Lower lobe of right lung (tissue), 2 donors: ENCODE data around the gene BBOX1. TPM values are rescaled to one million over a fixed set of nuclear protein-coding genes. Genes with fewer than 3 reads are reported as not detected.

ENCODE experiments used
- ATAC-seq, 2 donors: fragments of 200-7000 bp; cut with Tn5 transposase; one replicate each; pipeline ENCODE4 v1.9.1; 2020 to 2022; ENCODE audit warnings: mild to moderate bottlenecking in 2 of 2, moderate library complexity in 2 of 2
- DNase-seq: peaks from one replicate; pipeline ENCODE4 v3.0.0-alpha.2; 2020
- H3K27ac ChIP-seq: fragments of 200-600 bp; one replicate; pipeline ENCODE4 v1.8.0; 2022
- H3K27me3 ChIP-seq: fragments of 200-600 bp; one replicate; pipeline ENCODE4 v1.8.0; 2022; ENCODE audit warnings: low read depth
- H3K36me3 ChIP-seq: fragments of 200-600 bp; one replicate; pipeline ENCODE4 v1.8.0; 2022; ENCODE audit warnings: mild to moderate bottlenecking
- H3K4me1 ChIP-seq: fragments of 200-600 bp; one replicate; pipeline ENCODE4 v1.8.0; 2022
- H3K4me3 ChIP-seq: fragments of 200-600 bp; one replicate; pipeline ENCODE4 v1.8.0; 2022; ENCODE audit warnings: mild to moderate bottlenecking
- H3K9me3 ChIP-seq: fragments of 200-600 bp; one replicate; pipeline ENCODE4 v1.8.0; 2022
- intact Hi-C: fragments of 100-400 bp; cut with DNase I; formaldehyde crosslinking; loops from one replicate; pipeline ENCODE4 v1.11.0; 2022
- total RNA-seq: library from RNA; stranded (reverse); fragmentation: NEBNext Ultra II Directional; extraction: Animal tissue kit (Norgen Biotek cat#: 25700); gene quantifications from one replicate; pipeline ENCODE4 v1.2.1, GENCODE V29; 2021
- TF ChIP-seq, protein P1 (sequence below): fragments of 200-600 bp; IDR thresholded peaks from one replicate; pipeline ENCODE4 v1.8.0; 2022; ENCODE audit warnings: antibody characterized with exemption, mild to moderate bottlenecking
- donor health status: DM: no; HTN: yes; CAD: no; lungs with severe emphysema.

BBOX1 gene
- total RNA-seq, 1 donor from 2014 or later, result 0.38 TPM

DNA sequence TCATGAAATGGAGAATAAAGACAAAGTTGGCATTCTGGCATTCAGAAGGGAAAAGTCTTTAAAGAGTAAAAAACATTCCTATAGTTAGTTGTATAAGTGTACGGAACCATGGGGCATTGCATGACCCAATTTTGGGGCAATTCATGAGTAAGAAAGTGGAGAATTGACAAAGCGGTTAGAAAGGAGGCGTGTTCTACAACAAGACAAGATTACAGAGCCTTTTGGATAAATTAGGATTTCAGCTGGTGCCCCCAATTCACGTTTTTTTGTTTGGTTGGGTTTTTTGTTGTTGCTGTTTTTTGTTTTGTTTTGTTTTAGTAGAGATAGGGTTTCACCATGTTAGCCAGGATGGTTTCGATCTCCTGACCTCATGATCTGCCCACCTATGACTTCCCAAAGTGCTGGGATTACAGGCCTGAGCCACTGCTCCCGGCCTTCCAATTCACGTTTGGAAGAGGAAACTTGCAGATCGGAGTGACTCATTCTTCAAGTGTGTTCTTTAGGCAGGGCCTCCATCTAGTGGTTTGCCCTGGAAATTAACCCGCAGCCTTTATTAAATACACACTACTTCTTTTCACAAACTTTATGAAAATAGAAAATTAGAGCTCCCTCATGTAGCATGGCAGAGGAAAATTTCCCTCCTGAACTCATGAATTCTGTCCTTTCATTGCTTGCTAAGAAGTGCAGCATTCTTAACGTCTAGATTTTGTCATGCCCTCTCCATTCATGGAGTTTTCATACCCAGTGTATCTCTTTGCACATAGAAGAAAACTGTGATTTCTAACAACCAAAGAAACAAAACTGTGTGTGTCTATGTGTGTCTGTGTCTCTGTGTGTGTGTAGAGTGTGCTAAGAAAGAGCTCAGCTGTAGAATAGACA is 118.1 kb downstream of the BBOX1 start:
- Histone ChIP-seq H3K36me3 (no peaks in the 10 kb centered on the region), H3K4me3 (no peak overlapping the region), H3K9me3 (no peaks in the 10 kb centered on the region), H3K4me1 (no peaks in the 10 kb centered on the region), H3K27me3 (peaks cover 5% of the 10 kb centered on the region), H3K27ac (no peak overlapping the region)
- ATAC-seq, result peak; percentile 76 to 88
- no peak for DNase-seq
- TF ChIP-seq, protein P1, sequence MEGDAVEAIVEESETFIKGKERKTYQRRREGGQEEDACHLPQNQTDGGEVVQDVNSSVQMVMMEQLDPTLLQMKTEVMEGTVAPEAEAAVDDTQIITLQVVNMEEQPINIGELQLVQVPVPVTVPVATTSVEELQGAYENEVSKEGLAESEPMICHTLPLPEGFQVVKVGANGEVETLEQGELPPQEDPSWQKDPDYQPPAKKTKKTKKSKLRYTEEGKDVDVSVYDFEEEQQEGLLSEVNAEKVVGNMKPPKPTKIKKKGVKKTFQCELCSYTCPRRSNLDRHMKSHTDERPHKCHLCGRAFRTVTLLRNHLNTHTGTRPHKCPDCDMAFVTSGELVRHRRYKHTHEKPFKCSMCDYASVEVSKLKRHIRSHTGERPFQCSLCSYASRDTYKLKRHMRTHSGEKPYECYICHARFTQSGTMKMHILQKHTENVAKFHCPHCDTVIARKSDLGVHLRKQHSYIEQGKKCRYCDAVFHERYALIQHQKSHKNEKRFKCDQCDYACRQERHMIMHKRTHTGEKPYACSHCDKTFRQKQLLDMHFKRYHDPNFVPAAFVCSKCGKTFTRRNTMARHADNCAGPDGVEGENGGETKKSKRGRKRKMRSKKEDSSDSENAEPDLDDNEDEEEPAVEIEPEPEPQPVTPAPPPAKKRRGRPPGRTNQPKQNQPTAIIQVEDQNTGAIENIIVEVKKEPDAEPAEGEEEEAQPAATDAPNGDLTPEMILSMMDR, result peak; percentile 71
- intact Hi-C loops, result loop anchor here (10.0 kb wide), 1 partner anchor 404 kb away; no protein-coding TSS in a partner anchor

DNA sequence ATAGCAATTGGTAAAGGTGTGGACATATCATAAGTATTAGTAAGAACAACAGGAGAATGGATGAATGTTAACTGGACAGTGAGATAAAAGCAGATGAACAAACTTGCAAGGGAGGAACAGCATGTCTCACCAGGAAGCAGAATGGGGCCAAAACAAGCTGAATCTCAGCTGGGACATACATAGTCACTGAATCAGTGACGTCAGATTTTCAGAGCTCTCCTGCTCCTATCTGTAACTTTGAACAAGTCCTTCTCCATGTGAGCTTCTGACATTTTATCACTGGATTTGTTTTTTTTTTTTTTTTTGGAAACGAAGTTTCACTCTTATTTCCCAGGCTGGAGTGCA is 118.7 kb downstream of the BBOX1 start:
- peaks cover 5% of the 10 kb centered on the region for H3K27me3 ChIP-seq
- H3K27ac ChIP-seq, result no peak overlapping the region
- no peaks in the 10 kb centered on the region for H3K4me1 ChIP-seq
- intact Hi-C loops, result loop anchor here (10.0 kb wide), 1 partner anchor 405 kb away; no protein-coding TSS in a partner anchor
- H3K4me3 ChIP-seq, result no peak overlapping the region
- DNase-seq, result no peak
- no peaks in the 10 kb centered on the region for H3K36me3 ChIP-seq
- TF ChIP-seq, protein P1, result no peak
- ATAC-seq, result no peak
- no peaks in the 10 kb centered on the region for H3K9me3 ChIP-seq

DNA sequence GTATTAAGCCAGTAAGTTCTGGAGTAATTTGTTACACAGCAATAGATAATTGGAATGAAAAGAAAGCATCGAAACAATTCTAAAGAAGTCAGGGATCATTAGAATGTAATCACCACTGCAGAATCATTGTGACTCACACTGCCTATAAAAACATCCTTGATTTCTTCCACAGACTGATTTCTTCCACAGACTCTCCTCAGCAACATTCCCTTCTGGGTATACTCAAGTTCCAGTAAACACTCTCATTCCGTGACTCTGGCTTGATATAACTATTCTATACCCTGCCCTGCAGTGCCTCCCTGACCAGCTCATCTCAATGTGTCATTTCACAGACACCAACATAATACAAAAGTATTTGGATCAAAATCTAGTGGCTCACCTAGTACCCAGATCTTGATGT is 120.5 kb downstream of the BBOX1 start:
- H3K4me1 ChIP-seq, result no peaks in the 10 kb centered on the region
- ATAC-seq, result no peak
- DNase-seq, result no peak
- H3K27me3 ChIP-seq, result peaks cover 5% of the 10 kb centered on the region
- no peaks in the 10 kb centered on the region for H3K9me3 ChIP-seq
- intact Hi-C loops, result no loop called here
- no peak overlapping the region for H3K27ac ChIP-seq
- no peaks in the 10 kb centered on the region for H3K36me3 ChIP-seq
- TF ChIP-seq, protein P1, result no peak
- H3K4me3 ChIP-seq, result no peak overlapping the region

DNA sequence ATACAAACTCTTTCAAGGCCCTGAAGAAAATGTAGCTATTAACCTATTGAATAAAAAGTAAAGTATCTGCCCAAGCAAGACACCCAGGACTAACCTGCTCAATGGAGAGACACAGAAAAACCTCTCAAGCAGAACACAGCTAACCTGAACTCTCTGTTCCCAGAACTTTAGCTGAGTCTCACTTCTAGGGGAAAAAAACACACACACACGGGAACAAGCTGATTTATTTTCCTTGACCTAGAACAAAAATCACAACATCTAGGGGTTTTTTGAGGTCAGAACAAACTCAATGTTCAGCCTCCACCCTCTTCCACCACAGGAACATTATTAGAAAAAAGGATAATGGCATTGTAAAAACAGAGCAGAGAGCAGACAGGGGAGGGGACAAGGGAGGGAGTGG is 121.6 kb downstream of the BBOX1 start:
- intact Hi-C loops, result no loop called here
- no peak for DNase-seq
- H3K9me3 ChIP-seq, result no peaks in the 10 kb centered on the region
- TF ChIP-seq, protein P1, result no peak
- peaks cover 5% of the 10 kb centered on the region for H3K27me3 ChIP-seq
- H3K27ac ChIP-seq, result no peak overlapping the region
- H3K4me1 ChIP-seq, result no peaks in the 10 kb centered on the region
- ATAC-seq, result no peak
- no peaks in the 10 kb centered on the region for H3K36me3 ChIP-seq
- no peak overlapping the region for H3K4me3 ChIP-seq

DNA sequence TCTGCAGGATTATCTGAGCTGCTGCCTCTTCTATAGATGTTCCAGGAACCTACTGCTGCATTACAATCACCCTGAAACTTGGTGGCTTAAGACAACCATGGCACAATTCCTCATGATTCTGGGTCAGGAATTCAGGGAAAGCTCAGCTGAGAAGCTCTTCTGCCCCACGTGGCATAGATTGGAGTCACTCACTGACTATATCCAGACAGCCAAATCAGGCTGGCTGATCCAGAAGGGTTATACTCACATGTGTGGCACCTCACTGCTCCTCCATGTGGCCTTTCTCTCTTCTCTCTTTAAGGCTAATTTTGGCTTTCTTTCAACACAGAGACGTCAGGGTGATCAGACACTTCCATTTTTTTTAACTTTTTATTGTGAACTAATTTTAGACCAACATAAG is 125.5 kb downstream of the BBOX1 start:
- no peak overlapping the region for H3K27ac ChIP-seq
- H3K36me3 ChIP-seq, result no peaks in the 10 kb centered on the region
- ATAC-seq (no peak), DNase-seq (no peak)
- no peaks in the 10 kb centered on the region for H3K9me3 ChIP-seq
- peaks cover 9% of the 10 kb centered on the region for H3K27me3 ChIP-seq
- TF ChIP-seq, protein P1, result no peak
- intact Hi-C loops, result no loop called here
- H3K4me1 ChIP-seq, result no peaks in the 10 kb centered on the region
- no peak overlapping the region for H3K4me3 ChIP-seq
